Measurements from ENCODE around the gene MYO9A.

DNA sequence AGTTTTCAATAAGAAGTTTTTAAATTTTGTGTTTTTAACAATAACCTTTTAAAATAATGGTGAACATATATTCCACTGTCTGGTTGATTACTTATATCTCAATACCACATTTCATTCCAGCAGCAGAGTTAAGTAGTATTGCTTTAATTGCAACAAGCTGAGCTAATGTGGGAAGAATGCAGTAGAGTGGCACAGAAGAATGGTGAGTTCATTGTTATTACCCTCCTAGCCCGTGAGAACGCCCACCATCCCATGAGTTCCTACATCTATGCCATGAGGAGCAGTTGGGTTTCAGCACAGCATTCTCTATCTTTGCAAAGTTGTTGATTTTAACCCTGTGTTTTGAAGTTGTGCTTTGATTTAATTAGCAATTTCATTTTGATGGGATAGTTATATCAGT, 325.4 kb downstream of the MYO9A start:
- TF ChIP-seq GATA2 (IDR thresholded peaks at IDR 0.05; ENCODE audit: low read depth, low read length): no peak
- TF ChIP-seq GATA3 (IDR thresholded peaks at IDR 0.05; ENCODE audit: low read depth, low read length): no peak

All from SH-SY5Y (cell line).